Measurements from ENCODE around the gene RABGAP1L.
A peak's percentile ranks its signal among the peaks of the same experiment; 100 is the strongest.

The RABGAP1L gene

DNA sequence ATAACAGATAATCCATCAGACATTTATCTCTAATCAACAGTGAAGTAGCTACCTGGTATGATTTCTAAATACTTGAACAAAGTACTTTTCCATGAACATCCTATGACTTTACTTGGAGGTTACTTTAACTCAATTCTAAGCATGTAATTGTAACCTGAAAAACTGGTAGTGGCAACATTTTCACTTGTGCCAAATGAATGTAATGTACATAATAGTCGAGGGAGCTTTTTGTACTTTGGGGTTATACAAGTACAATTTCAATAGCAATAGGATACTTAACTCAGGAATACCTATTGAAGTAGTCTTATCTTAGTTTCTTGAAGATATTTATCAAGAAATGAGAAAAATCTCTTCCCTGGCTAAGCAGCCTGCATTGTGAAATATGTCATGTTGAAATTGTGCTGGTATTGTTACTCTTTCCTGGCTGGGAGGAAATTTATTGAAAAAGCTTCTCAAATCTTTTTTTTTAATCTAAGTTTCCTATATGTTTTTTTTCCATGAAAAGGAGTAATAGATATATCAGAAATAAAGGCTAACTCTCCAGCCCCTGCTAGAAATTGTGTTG lies 806.8 kb downstream of the RABGAP1L start:
- H4K8ac ChIP-seq (ENCODE audit: low read depth, low read length): no peak overlapping the region
- H3K36me3 ChIP-seq (ENCODE audit: control insufficient read depth in 1 of 2, insufficient read depth in 2 of 2, low read length in 2 of 2): no peaks in the 10 kb centered on the region
- H3K4me3 ChIP-seq (ENCODE audit: low read depth, low read length): no peak overlapping the region
- H4K91ac ChIP-seq (ENCODE audit: low read depth, low read length): no peak overlapping the region
- no CpG with 5 or more reads among the region's 1 CpG for WGBS (ENCODE audit: extremely low coverage, insufficient coverage, insufficient read length)
- H3K4ac ChIP-seq (ENCODE audit: low read depth, low read length): no peak overlapping the region
- H3K4me2 ChIP-seq (ENCODE audit: low read length): no peak overlapping the region
- peaks cover 16% of the 10 kb centered on the region for H3K79me1 ChIP-seq (ENCODE audit: low read length)
- no peak overlapping the region for H3K18ac ChIP-seq (ENCODE audit: low read length)
- no peak overlapping the region for H3K23ac ChIP-seq (ENCODE audit: low read length)
- H3K79me2 ChIP-seq (ENCODE audit: control insufficient read depth, insufficient read depth, low read length, poor library complexity): no peaks in the 10 kb centered on the region
- no peak overlapping the region for H2AFZ ChIP-seq (ENCODE audit: insufficient read depth, low read length, poor library complexity)
- peak; percentile 66 to 100 for DNase-seq
- no peak overlapping the region for H2BK5ac ChIP-seq (ENCODE audit: low read depth, low read length, poor library complexity)
- H3K14ac ChIP-seq (ENCODE audit: low read length): no peak overlapping the region
- no peak overlapping the region for H2AK5ac ChIP-seq (ENCODE audit: low read length)
- no peak overlapping the region for H3K9ac ChIP-seq (ENCODE audit: low read length)
- peaks cover 8 to 20% of the 10 kb centered on the region in 2 experiments for H3K4me1 ChIP-seq (ENCODE audit: control insufficient read depth in 1 of 2, insufficient read depth in 2 of 2, low read length in 2 of 2)
- peak overlapping the region; percentile 81 for H3K27ac ChIP-seq (ENCODE audit: low read depth, low read length)
- no peaks in the 10 kb centered on the region for H3K9me3 ChIP-seq (ENCODE audit: insufficient read depth, low read depth, low read length)
- H4K12ac ChIP-seq (ENCODE audit: low read depth, low read length): no peak overlapping the region
- H3K27me3 ChIP-seq (ENCODE audit: insufficient read depth, low read length): no peaks in the 10 kb centered on the region
- no peak overlapping the region for H2BK120ac ChIP-seq (ENCODE audit: insufficient read depth, low read length, poor library complexity)
- H2BK12ac ChIP-seq (ENCODE audit: low read length): no peak overlapping the region

DNA sequence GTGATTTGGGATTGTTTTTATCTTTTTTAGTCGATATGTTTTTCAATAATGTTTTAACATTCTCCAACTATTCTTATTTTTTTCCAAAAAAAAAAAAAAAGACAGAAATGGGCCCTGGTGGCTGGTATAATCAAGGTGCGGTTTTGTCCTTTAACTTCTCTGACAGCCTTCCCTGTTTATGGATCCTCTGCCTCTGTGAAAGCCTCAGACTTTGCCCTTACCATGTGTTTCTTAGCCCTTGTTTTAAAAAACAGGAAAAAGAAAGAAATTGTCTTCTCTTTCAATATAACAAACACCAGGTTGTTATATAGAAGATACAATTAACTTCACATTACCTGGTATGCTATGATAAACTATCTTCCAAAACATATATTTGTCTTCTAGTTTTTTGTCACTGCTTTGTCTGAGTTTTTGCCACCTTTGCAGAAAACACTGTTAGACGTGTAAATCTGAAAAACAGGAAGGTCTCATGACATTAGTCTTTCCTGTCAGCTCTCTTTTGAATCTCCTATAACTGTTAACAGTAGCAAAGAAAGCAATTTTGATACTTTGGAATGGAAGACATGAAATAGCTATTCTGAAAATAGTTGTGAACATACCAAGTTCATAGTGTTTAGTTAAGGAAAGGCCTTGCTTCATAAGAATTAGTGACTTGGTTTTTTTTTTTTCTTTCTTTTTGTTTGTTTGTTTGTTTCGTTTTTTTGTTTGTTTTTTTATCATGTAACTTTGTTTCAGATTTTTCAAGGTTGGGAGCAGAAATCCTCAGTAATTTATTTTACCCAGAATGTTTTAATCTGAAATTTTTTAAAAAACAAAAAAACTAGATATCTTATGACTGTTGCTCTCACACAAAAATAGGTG lies 808.8 kb downstream of the RABGAP1L start:
- H4K8ac ChIP-seq (ENCODE audit: low read depth, low read length): no peak overlapping the region
- peak overlapping the region; percentile 24 for H4K91ac ChIP-seq (ENCODE audit: low read depth, low read length)
- H3K36me3 ChIP-seq (ENCODE audit: control insufficient read depth in 1 of 2, insufficient read depth in 2 of 2, low read length in 2 of 2): no peaks in the 10 kb centered on the region
- no peak overlapping the region for H3K14ac ChIP-seq (ENCODE audit: low read length)
- no peak overlapping the region for H3K27ac ChIP-seq (ENCODE audit: low read depth, low read length)
- H4K12ac ChIP-seq (ENCODE audit: low read depth, low read length): no peak overlapping the region
- H3K18ac ChIP-seq (ENCODE audit: low read length): no peak overlapping the region
- H2BK5ac ChIP-seq (ENCODE audit: low read depth, low read length, poor library complexity): no peak overlapping the region
- H3K79me2 ChIP-seq (ENCODE audit: control insufficient read depth, insufficient read depth, low read length, poor library complexity): no peaks in the 10 kb centered on the region
- WGBS (ENCODE audit: extremely low coverage, insufficient coverage, insufficient read length): no CpG with 5 or more reads among the region's 4 CpGs
- no peak overlapping the region for H3K9ac ChIP-seq (ENCODE audit: low read length)
- H2AFZ ChIP-seq (ENCODE audit: insufficient read depth, low read length, poor library complexity): no peak overlapping the region
- H2BK120ac ChIP-seq (ENCODE audit: insufficient read depth, low read length, poor library complexity): no peak overlapping the region
- H2AK5ac ChIP-seq (ENCODE audit: low read length): no peak overlapping the region
- H3K27me3 ChIP-seq (ENCODE audit: insufficient read depth, low read length): no peaks in the 10 kb centered on the region
- H3K4me2 ChIP-seq (ENCODE audit: low read length): no peak overlapping the region
- peak in 1 of 2 donors; percentile 20 for DNase-seq
- no peak overlapping the region for H2BK12ac ChIP-seq (ENCODE audit: low read length)
- H3K79me1 ChIP-seq (ENCODE audit: low read length): peaks cover 16% of the 10 kb centered on the region
- H3K4me3 ChIP-seq (ENCODE audit: low read depth, low read length): no peak overlapping the region
- H3K4ac ChIP-seq (ENCODE audit: low read depth, low read length): no peak overlapping the region
- no peak overlapping the region for H3K23ac ChIP-seq (ENCODE audit: low read length)
- peaks cover 8 to 20% of the 10 kb centered on the region in 2 experiments for H3K4me1 ChIP-seq (ENCODE audit: control insufficient read depth in 1 of 2, insufficient read depth in 2 of 2, low read length in 2 of 2)
- H3K9me3 ChIP-seq (ENCODE audit: insufficient read depth, low read depth, low read length): no peaks in the 10 kb centered on the region

DNA sequence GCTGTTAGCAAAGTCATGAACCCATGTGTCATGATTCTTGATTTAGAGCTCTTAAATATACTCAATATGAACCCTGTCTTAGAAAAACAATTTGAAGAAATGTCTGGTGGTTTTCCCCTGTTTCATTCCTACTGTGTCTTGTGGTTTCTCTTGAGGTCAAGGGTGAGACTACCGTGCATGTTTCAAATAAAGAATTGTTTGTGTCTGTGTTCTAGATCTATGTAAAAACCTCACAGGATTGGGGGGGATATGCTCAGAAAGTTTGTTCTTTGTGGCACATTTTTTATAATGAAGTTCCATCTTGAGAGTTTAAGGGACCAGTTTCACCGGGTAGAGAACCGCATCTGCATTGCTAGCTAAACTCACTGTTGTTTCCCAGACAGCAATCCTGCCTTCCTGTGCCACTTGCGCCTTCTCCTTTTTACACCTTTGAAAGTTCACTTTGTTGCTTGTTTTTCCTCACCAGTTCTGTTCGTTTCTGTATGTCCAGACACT lies 809.5 kb downstream of the RABGAP1L start:
- H3K4me2 ChIP-seq (ENCODE audit: low read length): peak overlapping the region; percentile 38
- no peak overlapping the region for H4K8ac ChIP-seq (ENCODE audit: low read depth, low read length)
- no peak overlapping the region for H2AK5ac ChIP-seq (ENCODE audit: low read length)
- H2BK120ac ChIP-seq (ENCODE audit: insufficient read depth, low read length, poor library complexity): peak overlapping the region; percentile 6
- H3K79me1 ChIP-seq (ENCODE audit: low read length): peaks cover 16% of the 10 kb centered on the region
- H3K18ac ChIP-seq (ENCODE audit: low read length): no peak overlapping the region
- no peak overlapping the region for H3K4ac ChIP-seq (ENCODE audit: low read depth, low read length)
- H3K4me3 ChIP-seq (ENCODE audit: low read depth, low read length): no peak overlapping the region
- peak overlapping the region; percentile 30 for H4K91ac ChIP-seq (ENCODE audit: low read depth, low read length)
- peak overlapping the region; percentile 4 for H3K14ac ChIP-seq (ENCODE audit: low read length)
- H2BK5ac ChIP-seq (ENCODE audit: low read depth, low read length, poor library complexity): peak overlapping the region; percentile 10
- no peaks in the 10 kb centered on the region for H3K9me3 ChIP-seq (ENCODE audit: insufficient read depth, low read depth, low read length)
- no peaks in the 10 kb centered on the region for H3K27me3 ChIP-seq (ENCODE audit: insufficient read depth, low read length)
- H3K9ac ChIP-seq (ENCODE audit: low read length): no peak overlapping the region
- no peaks in the 10 kb centered on the region for H3K36me3 ChIP-seq (ENCODE audit: control insufficient read depth in 1 of 2, insufficient read depth in 2 of 2, low read length in 2 of 2)
- peak overlapping the region; percentile 76 for H3K27ac ChIP-seq (ENCODE audit: low read depth, low read length)
- H2AFZ ChIP-seq (ENCODE audit: insufficient read depth, low read length, poor library complexity): no peak overlapping the region
- no peak overlapping the region for H4K12ac ChIP-seq (ENCODE audit: low read depth, low read length)
- no CpG with 5 or more reads among the region's 5 CpGs for WGBS (ENCODE audit: extremely low coverage, insufficient coverage, insufficient read length)
- H3K4me1 ChIP-seq (ENCODE audit: control insufficient read depth in 1 of 2, insufficient read depth in 2 of 2, low read length in 2 of 2): peaks cover 8 to 20% of the 10 kb centered on the region in 2 experiments
- peak overlapping the region; percentile 21 for H2BK12ac ChIP-seq (ENCODE audit: low read length)
- no peaks in the 10 kb centered on the region for H3K79me2 ChIP-seq (ENCODE audit: control insufficient read depth, insufficient read depth, low read length, poor library complexity)
- DNase-seq: peak in 1 of 2 donors; percentile 24
- H3K23ac ChIP-seq (ENCODE audit: low read length): no peak overlapping the region

DNA sequence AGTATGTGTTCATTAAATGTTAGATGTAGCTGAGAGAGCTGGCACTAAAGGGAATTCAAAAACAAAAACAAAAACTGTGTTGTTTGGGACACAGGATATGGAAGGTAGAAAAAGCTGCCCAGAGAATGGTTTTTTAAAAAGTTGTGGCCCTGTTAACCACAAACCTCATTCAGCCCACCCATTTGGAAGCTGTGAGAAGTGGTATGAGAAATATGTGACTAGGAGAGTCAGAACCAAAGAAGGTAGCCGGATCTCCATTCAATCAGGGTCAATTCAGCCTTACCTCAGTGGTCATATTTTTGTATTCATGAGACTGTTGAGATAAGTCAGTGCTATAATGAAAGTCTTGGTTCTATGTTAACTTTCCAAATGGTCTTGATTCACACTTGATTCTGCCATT lies 810.7 kb downstream of the RABGAP1L start:
- Histone ChIP-seq H2AFZ (ENCODE audit: insufficient read depth, low read length, poor library complexity) (no peak overlapping the region), H2BK5ac (ENCODE audit: low read depth, low read length, poor library complexity) (no peak overlapping the region), H3K18ac (ENCODE audit: low read length) (no peak overlapping the region), H4K8ac (ENCODE audit: low read depth, low read length) (no peak overlapping the region), H3K4me2 (ENCODE audit: low read length) (no peak overlapping the region), H3K4me1 (ENCODE audit: control insufficient read depth in 1 of 2, insufficient read depth in 2 of 2, low read length in 2 of 2) (peaks cover 8 to 19% of the 10 kb centered on the region in 2 experiments), H3K27me3 (ENCODE audit: insufficient read depth, low read length) (no peaks in the 10 kb centered on the region), H4K12ac (ENCODE audit: low read depth, low read length) (no peak overlapping the region), H3K9me3 (ENCODE audit: insufficient read depth, low read depth, low read length) (no peaks in the 10 kb centered on the region), H3K23ac (ENCODE audit: low read length) (no peak overlapping the region), H2BK12ac (ENCODE audit: low read length) (no peak overlapping the region), H3K9ac (ENCODE audit: low read length) (no peak overlapping the region), H3K4ac (ENCODE audit: low read depth, low read length) (no peak overlapping the region), H3K27ac (ENCODE audit: low read depth, low read length) (peak overlapping the region; percentile 28), H4K91ac (ENCODE audit: low read depth, low read length) (no peak overlapping the region), H3K36me3 (ENCODE audit: control insufficient read depth in 1 of 2, insufficient read depth in 2 of 2, low read length in 2 of 2) (no peaks in the 10 kb centered on the region), H3K79me2 (ENCODE audit: control insufficient read depth, insufficient read depth, low read length, poor library complexity) (no peaks in the 10 kb centered on the region), H2AK5ac (ENCODE audit: low read length) (no peak overlapping the region), H2BK120ac (ENCODE audit: insufficient read depth, low read length, poor library complexity) (no peak overlapping the region), H3K79me1 (ENCODE audit: low read length) (peaks cover 15% of the 10 kb centered on the region), H3K4me3 (ENCODE audit: low read depth, low read length) (no peak overlapping the region), H3K14ac (ENCODE audit: low read length) (no peak overlapping the region)
- DNase-seq: no peak
- no CpG with 5 or more reads among the region's 1 CpG for WGBS (ENCODE audit: extremely low coverage, insufficient coverage, insufficient read length)

Measured in trophoblast cell (in vitro differentiated cells and primary cell).